Hematopoietic multipotent progenitor cell treated with erythropoietin and hydrocortisone succinate and interleukin-3 and kit ligand, for 15 days (in vitro differentiated cells): ENCODE data around the gene EEFSEC.
A peak's percentile ranks its signal among the peaks of the same experiment; 100 is the strongest.

Experiments
- DNase-seq: peaks from one replicate; pipeline ENCODE4 v3.0.0-alpha.2; 2015; ENCODE audit warnings: low spot score

Gene EEFSEC

GRCh38 chr3:128412180-128413002 is 259.1 kb downstream of the EEFSEC start:
- no peak for DNase-seq

GRCh38 chr3:128413003-128413370 is 259.7 kb downstream of the EEFSEC start:
- no peak for DNase-seq

- no peak for DNase-seq
Observed at GRCh38 chr3:128413413-128414205, 260.3 kb downstream of the EEFSEC start.

GRCh38 chr3:128415200-128415772 is 262.0 kb downstream of the EEFSEC start:
- DNase-seq: no peak

- DNase-seq: no peak
Observed at GRCh38 chr3:128415773-128416577, 262.7 kb downstream of the EEFSEC start.

GRCh38 chr3:128416578-128417211 is 263.4 kb downstream of the EEFSEC start:
- no peak for DNase-seq

- DNase-seq: no peak
Observed at GRCh38 chr3:128418900-128419299, 265.6 kb downstream of the EEFSEC start.

- DNase-seq: no peak
Observed at GRCh38 chr3:128419311-128419710, 266.0 kb downstream of the EEFSEC start.

GRCh38 chr3:128420289-128420688 is 267.0 kb downstream of the EEFSEC start:
- DNase-seq: no peak

- DNase-seq: no peak
Observed at GRCh38 chr3:128420720-128421438, 267.6 kb downstream of the EEFSEC start.

GRCh38 chr3:128421439-128421836 is 268.2 kb downstream of the EEFSEC start:
- no peak for DNase-seq

- DNase-seq: no peak
Observed at GRCh38 chr3:128421966-128422365, 268.7 kb downstream of the EEFSEC start.

- no peak for DNase-seq
Observed at GRCh38 chr3:128422762-128423524, 269.7 kb downstream of the EEFSEC start.

GRCh38 chr3:128423525-128424147 is 270.4 kb downstream of the EEFSEC start:
- DNase-seq: no peak

- no peak for DNase-seq
Observed at GRCh38 chr3:128424508-128425069, 271.3 kb downstream of the EEFSEC start.

GRCh38 chr3:128425142-128425845 is 272.0 kb downstream of the EEFSEC start:
- no peak for DNase-seq

GRCh38 chr3:128425846-128426127 is 272.5 kb downstream of the EEFSEC start:
- no peak for DNase-seq

GRCh38 chr3:128426128-128426921 is 273.0 kb downstream of the EEFSEC start:
- peak; percentile 58 for DNase-seq
